Transverse colon (tissue), 4 donors: Measurements from ENCODE around the gene THADA.

Experiments used
- CTCF ChIP-seq, 5 experiments: fragments of 200-600 bp in 3 of 5; fragments of 450-650 bp in 2 of 5; sonication (generic) in 3 of 5; IDR thresholded peaks; 1 replicate in 2 of 5; 2 replicates in 3 of 5; pipeline ENCODE4 v1.5.1; 2016 to 2017; ENCODE audit warnings: antibody characterized with exemption in 5 of 5, inconsistent platforms in 3 of 5, mild to moderate bottlenecking in 2 of 5, moderate library complexity in 1 of 5
- EP300 ChIP-seq: sonication (generic); formaldehyde crosslinking; IDR thresholded peaks from one replicate; pipeline ENCODE4 v1.6.1; 2017; ENCODE audit warnings: antibody characterized with exemption, low read depth
- POLR2A ChIP-seq: fragments of 450-650 bp; IDR thresholded peaks from one replicate; pipeline ENCODE4 v1.6.1; 2016; ENCODE audit warnings: antibody characterized with exemption, mild to moderate bottlenecking, moderate library complexity
- POLR2AphosphoS5 ChIP-seq, 3 donors: sonication (generic); formaldehyde crosslinking; IDR thresholded peaks; one replicate each; pipeline ENCODE4 v1.6.1; 2016; ENCODE audit warnings: antibody characterized with exemption in 3 of 3

DNA sequence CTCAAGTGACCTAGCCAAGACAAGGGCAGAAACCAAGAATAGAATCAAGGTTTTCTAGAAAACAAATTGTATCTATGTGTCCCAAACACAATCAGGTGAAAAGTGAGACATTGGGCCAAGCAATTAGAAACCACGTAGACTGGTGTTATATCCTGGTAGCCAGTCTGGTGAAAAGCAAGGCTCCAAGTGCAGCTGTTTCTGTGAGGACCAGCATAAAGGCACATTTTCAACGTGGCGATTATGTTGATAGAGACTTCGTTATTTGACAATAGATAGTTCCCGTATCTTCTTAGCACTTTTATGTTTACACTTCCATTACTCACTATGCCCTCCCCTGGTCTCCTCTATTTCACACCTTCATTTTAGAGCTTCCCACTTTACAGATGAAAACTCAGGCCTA, 266.2 kb downstream of the THADA start:
- TF ChIP-seq CTCF (IDR thresholded peaks at IDR 0.05) (no peak), POLR2AphosphoS5 (IDR thresholded peaks at IDR 0.05) (no peak), EP300 (no peak), POLR2A (no peak)
